ENCODE data around the gene CD82. TPM values are rescaled to one million over a fixed set of nuclear protein-coding genes. Genes with fewer than 3 reads are reported as not detected.

CD82 gene
- total RNA-seq, 1 donor from 2014 or later: 4.8 TPM

DNA sequence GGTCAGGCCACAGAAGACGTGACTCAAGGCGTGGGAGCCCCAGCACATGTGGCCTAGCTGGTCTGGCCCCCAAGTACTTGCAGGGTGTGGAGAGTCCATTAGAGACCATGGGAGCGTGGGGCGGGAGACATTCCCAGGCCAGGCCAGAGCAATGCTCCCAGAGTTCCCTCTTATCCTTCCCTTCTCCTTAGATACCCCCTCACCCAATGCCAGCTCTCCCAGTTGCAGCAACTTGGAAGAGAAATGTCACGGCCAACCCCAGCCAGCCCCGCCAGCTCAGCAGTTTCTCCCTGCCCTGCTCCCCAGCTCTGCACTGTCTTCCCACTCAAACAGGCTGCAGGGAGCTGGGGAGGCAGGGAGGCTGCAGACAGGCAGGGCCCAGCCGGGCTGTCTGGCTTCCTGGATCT, 95.9 kb downstream of the CD82 start:
- no peak for DNase-seq (ENCODE audit: low read depth in 2 of 2)

Other genes starting within 250 kb of the CD82 start
- gene TSPAN18, start 161.3 kb downstream of the CD82 start, total RNA-seq: 25.3 and 31.5 TPM in 2 replicates

All from lung microvascular endothelial cell (primary cell).